ENCODE results near the gene TRIP11. TPM values are rescaled to one million over a fixed set of nuclear protein-coding genes. Genes with fewer than 3 reads are reported as not detected.
A peak's percentile ranks its signal among the peaks of the same experiment; 100 is the strongest.

Gene TRIP11
- total and polyA plus RNA-seq, 2 experiments from 2014 or later = 10.8 to 40.8 TPM

DNA sequence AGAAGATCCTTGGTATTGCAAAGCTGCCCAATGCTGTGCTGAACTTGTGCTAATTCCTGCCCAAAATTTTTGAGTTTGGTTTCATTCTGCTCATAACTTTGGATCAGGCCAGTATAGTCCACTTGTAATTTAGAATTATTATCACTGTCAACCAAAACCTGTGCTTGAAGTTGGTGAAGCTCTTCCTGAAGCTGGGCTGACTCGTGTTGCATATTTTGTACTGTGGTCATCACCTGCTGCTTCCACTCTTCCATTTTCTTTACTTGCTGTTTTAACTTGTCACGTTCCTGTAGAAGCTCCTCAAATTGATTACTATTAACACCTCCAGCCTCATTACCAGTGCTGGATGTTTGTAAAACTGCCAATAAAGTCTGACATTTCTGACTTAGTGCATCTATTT lies 35.8 kb downstream of the TRIP11 start:
- Histone ChIP-seq H3K4me1 (ENCODE audit: low read depth) (no peaks in the 10 kb centered on the region), H3K27me3 (no peaks in the 10 kb centered on the region), H3K36me3 (peaks cover 48% of the 10 kb centered on the region), H3K27ac (no peak overlapping the region), H3K4me3 (no peak overlapping the region), H3K9me3 (ENCODE audit: low read depth) (no peaks in the 10 kb centered on the region)
- no peak for DNase-seq (ENCODE audit: low read depth in 1 of 2, low spot score in 1 of 2)
- TF ChIP-seq, protein P1, sequence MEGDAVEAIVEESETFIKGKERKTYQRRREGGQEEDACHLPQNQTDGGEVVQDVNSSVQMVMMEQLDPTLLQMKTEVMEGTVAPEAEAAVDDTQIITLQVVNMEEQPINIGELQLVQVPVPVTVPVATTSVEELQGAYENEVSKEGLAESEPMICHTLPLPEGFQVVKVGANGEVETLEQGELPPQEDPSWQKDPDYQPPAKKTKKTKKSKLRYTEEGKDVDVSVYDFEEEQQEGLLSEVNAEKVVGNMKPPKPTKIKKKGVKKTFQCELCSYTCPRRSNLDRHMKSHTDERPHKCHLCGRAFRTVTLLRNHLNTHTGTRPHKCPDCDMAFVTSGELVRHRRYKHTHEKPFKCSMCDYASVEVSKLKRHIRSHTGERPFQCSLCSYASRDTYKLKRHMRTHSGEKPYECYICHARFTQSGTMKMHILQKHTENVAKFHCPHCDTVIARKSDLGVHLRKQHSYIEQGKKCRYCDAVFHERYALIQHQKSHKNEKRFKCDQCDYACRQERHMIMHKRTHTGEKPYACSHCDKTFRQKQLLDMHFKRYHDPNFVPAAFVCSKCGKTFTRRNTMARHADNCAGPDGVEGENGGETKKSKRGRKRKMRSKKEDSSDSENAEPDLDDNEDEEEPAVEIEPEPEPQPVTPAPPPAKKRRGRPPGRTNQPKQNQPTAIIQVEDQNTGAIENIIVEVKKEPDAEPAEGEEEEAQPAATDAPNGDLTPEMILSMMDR (IDR thresholded peaks at IDR 0.05; ENCODE audit: low read depth, low read length) = no peak

DNA sequence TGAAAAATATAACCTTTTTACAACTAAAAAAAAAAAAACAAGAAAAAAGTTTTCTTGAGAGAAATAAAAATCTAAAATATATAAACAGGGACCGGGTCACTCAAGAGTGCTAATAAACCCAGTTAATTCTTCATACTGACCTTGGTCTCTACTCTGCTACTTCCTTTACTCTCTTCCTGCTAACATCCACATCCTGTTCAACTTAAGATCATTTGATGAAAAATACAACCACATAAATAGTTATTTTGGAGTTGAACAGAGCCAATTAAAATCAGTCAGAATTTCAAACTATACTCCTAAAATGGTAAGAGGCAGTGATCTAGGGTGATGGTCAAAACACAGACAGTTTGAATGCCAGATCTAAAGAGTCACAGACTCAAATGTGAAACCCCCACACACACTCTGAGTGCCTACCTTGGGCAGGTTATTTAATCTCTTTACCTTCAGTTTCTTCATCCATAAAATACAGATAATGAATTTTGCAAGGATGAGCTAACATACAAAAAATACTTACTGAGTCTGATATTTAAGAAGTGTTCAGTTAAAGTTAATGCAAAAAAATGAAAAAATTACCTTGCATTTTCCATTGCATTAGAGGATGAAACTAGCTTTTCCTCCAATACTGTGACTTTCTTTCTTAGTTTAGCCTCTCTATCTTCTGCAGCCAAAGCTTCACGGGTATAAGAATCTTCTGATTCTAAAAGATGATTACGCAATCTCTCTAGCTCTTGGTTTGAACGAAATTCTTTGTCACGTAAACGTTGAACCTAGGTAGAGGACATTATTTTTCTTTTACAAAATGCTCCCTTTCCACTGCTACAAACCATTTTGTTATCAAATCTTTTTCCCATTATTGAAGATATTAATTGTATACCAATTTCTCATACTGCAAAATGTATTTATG lies 40.9 kb downstream of the TRIP11 start:
- H3K9me3 ChIP-seq (ENCODE audit: low read depth) = no peaks in the 10 kb centered on the region
- H3K36me3 ChIP-seq = peaks cover 34% of the 10 kb centered on the region
- no peak overlapping the region for H3K27ac ChIP-seq
- TF ChIP-seq, protein P1 (IDR thresholded peaks at IDR 0.05; ENCODE audit: low read depth, low read length) = no peak
- no peaks in the 10 kb centered on the region for H3K4me1 ChIP-seq (ENCODE audit: low read depth)
- no peaks in the 10 kb centered on the region for H3K27me3 ChIP-seq
- DNase-seq (ENCODE audit: low read depth in 1 of 2, low spot score in 1 of 2) = no peak
- no peak overlapping the region for H3K4me3 ChIP-seq

DNA sequence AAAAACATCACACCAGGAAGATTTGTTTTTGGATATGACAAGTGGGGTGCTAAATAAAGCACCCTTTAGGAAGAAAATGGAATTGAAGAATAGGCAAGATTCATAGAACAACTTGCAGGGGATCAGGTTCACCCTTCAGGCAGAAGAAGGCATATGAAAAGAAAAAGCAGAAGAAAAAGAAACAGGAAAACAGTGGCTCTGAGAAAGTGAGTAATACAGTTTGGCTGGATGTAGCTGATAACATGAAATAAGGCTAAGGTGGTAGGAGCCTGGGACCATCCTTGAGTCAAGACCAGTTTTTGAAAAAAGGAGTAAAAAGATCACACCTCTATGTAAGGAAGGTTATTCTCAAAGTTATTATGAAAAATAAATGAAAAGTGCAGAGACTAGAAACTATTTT lies 42.4 kb downstream of the TRIP11 start:
- DNase-seq (ENCODE audit: low read depth in 1 of 2, low spot score in 1 of 2) = no peak
- H3K4me3 ChIP-seq = no peak overlapping the region
- H3K27me3 ChIP-seq = no peaks in the 10 kb centered on the region
- no peaks in the 10 kb centered on the region for H3K9me3 ChIP-seq (ENCODE audit: low read depth)
- no peaks in the 10 kb centered on the region for H3K4me1 ChIP-seq (ENCODE audit: low read depth)
- peaks cover 32% of the 10 kb centered on the region for H3K36me3 ChIP-seq
- TF ChIP-seq, protein P1 (IDR thresholded peaks at IDR 0.05; ENCODE audit: low read depth, low read length) = no peak
- no peak overlapping the region for H3K27ac ChIP-seq

DNA sequence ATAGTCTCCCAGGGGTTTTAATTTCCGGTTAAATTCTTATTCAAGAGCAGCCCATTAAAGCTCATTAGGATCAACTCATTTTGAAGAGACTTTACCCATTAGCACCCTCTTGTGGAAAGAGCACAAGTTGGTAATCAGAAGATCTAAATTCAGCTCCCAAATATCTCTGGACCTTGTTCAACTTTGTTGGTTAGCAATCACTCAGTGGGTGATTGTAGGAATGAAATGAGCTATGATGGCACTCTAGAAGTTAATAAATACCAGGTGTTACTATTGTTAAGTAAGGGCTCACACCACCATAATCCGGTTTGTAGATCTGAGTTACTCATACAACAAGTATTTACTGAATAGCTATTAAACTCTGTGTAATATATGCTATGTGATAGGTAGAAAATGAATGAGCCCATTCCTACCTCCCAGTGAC lies 42.9 kb downstream of the TRIP11 start:
- H3K4me3 ChIP-seq = no peak overlapping the region
- peak; percentile 28 to 72 for DNase-seq (ENCODE audit: low read depth in 1 of 2, low spot score in 1 of 2)
- no peaks in the 10 kb centered on the region for H3K27me3 ChIP-seq
- peaks cover 35% of the 10 kb centered on the region for H3K36me3 ChIP-seq
- H3K4me1 ChIP-seq (ENCODE audit: low read depth) = no peaks in the 10 kb centered on the region
- TF ChIP-seq, protein P1 (IDR thresholded peaks at IDR 0.05; ENCODE audit: low read depth, low read length) = peak; percentile 64
- H3K9me3 ChIP-seq (ENCODE audit: low read depth) = no peaks in the 10 kb centered on the region
- no peak overlapping the region for H3K27ac ChIP-seq

DNA sequence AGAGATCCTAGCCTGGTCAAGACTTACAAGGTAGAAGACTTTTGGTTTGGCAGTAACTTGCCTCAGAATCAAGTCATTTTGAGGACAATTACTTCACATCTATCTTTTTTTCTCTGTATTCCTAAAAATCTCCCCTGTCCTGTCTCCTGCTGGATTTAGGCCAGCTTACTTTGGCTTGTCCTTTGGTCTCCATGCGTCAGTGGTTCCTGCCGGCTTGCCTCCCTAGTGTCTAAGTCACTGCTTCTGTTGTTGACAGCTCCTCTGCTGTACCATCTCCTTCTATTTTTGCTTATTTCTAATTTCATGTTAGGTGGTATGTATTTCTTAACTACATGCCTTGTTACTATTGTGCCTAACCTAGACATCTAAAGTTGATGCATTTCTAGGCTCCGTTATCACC lies 52.7 kb downstream of the TRIP11 start:
- Histone ChIP-seq H3K27ac (no peak overlapping the region), H3K36me3 (peaks cover 52% of the 10 kb centered on the region), H3K27me3 (no peaks in the 10 kb centered on the region), H3K4me3 (no peak overlapping the region), H3K9me3 (ENCODE audit: low read depth) (no peaks in the 10 kb centered on the region), H3K4me1 (ENCODE audit: low read depth) (no peaks in the 10 kb centered on the region)
- TF ChIP-seq, protein P1 (IDR thresholded peaks at IDR 0.05; ENCODE audit: low read depth, low read length) = no peak
- no peak for DNase-seq (ENCODE audit: low read depth in 1 of 2, low spot score in 1 of 2)
